Measurements from ENCODE around the gene CCL11.

CCL11 gene

GRCh38 chr17:34257986-34258326 lies 27.6 kb upstream of the CCL11 start:
- no peak for DNase-seq

DNA sequence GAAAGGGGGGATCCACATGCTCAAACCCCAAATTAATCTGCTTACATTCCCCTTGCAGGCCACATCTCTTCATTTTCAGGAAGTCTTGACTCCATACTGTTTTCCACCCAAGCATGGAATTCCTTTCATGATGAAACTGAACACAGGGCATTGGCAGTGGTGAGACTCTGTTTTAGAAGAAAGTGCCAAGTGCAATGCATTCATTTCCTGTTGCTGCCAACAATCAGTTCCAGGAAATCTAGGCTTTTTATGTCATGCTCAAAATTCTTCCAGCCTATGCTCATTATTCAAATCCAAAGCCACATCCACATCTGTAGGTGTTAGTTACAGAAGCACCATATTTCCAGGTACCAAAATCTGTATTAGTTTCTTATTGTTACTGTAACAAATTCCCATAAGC lies 26.4 kb upstream of the CCL11 start:
- no peak for DNase-seq

GRCh38 chr17:34260861-34261260 lies 24.7 kb upstream of the CCL11 start:
- DNase-seq = no peak

GRCh38 chr17:34261568-34262337 lies 23.8 kb upstream of the CCL11 start:
- no peak for DNase-seq

DNA sequence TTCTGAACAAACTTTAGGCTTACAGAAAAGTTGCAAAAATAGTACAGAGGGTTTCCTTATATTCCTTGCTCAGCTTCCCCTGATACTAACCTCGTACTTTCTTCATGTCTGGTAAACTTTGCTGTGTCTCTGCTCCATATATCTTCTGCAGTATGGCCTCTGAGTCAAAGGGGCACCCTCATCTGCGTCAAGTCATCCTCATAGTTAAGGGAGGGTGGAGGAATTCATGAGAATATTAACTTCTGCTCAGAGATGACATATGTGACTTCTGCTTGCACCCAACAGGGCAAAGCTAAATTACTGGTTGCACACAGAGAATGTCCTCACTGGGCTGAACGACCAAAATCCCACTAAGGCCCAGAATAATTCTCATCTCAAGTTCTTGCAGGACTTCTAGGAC lies 19.8 kb upstream of the CCL11 start:
- DNase-seq = no peak

- DNase-seq = no peak
Observed at GRCh38 chr17:34269969-34270368, 15.6 kb upstream of the CCL11 start, which contains the start of gene CCL7. TSS of gene CCL7 (plus strand) at chr17:34270221. CDS start at chr17:34270291, 70 bp downstream.

DNA sequence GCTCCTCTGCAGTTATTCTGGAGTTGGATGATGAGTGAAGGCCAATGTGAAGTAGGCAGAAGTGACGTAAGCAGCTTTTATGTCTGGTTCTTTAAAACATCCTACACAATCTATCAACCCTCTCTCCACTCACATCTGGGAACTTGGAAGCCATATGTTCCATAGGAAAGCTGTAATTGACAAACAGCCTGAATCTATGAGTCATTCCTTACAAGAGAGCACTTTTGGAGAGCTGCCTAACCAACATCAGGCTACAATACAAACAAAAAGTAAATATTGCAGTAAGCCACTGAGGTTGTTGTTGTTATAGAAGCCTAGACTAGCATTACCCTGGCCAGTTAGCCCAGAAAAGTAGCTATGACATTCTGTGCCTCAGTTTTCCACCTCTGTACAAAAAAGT lies 9.7 kb upstream of the CCL11 start:
- peak; percentile 53 for DNase-seq

GRCh38 chr17:34276826-34277225 lies 8.7 kb upstream of the CCL11 start:
- no peak for DNase-seq

DNA sequence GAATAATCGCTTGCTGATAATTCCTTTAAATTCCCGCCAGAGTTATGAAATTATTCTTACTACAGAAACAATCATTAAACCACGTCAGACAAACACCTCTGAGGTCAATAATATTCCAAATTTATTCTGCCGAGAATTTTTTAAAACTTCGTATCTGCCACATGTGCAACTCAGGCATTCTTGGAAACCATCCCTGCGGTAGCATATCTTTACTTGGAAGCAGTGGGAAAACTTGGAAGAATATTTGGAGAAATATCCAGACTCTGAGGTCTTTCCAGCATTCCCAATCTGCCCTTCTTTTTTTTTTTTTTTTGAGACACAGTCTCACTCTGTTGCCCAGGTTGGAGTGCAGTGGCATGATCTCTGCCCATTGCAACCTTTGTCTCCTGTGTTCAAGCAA lies 2.0 kb upstream of the CCL11 start:
- DNase-seq = no peak

DNA sequence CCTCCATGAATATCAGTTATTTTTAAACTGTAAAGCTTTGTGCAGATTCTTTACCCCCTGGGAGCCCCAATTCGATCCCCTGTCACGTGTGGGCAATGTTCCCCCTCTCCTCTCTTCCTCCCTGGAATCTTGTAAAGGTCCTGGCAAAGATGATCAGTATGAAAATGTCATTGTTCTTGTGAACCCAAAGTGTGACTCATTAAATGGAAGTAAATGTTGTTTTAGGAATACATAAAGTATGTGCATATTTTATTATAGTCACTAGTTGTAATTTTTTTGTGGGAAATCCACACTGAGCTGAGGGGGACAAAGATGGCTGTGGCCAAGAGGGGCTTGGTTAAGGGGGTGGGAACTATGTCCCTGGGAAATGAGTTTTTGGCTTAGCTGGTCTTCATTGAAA lies 2.3 kb downstream of the CCL11 start:
- DNase-seq = no peak

DNA sequence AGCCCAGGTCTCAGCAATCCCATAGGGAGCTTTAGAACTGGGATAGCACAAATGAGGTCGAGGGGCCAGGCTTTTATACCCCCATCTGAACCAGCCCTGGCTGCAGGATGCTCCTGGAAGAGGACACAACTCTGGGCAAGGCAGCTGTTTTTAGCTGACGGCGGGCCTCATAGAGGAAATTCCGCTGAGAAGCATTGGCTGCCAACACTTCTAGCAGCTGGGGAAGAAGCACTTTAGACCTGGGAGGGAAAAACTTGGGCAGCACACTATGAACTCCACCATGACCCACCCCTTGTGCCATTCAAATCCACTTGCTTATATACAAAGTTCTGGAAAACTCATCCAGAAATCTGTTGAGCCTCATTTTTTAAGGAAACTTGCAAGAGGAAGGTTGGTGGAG lies 5.0 kb downstream of the CCL11 start:
- DNase-seq = no peak

DNA sequence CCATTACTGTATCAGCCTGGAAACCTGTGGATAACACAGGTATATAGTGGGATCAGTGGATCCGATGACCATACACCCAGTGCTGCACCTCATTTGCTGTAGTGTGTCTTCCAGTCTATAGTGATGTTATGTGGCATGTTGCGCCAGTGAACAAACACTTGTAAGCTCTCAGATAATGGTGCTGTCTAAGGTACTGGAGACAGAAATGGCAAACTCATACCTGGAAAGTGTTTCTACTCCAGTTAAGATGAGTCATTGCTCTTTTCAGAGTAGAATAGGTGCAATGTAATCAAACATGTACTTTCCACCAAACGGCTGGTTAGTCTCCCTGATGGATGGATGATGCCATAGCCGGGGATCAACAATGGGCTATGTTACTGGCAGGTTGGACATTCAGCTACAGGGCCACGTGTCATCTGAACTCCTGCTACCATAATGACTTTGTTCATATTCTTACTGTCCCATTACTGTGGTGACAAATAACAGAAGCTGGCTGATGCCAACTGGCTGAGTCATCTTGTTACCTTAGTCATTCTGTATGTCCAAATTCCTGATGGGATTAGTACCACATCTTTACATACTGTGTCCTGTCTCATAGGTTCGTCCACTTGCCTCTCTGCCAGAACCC lies 6.3 kb downstream of the CCL11 start:
- DNase-seq = no peak

- no peak for DNase-seq
Observed at GRCh38 chr17:34299027-34299426, 13.5 kb downstream of the CCL11 start.

DNA sequence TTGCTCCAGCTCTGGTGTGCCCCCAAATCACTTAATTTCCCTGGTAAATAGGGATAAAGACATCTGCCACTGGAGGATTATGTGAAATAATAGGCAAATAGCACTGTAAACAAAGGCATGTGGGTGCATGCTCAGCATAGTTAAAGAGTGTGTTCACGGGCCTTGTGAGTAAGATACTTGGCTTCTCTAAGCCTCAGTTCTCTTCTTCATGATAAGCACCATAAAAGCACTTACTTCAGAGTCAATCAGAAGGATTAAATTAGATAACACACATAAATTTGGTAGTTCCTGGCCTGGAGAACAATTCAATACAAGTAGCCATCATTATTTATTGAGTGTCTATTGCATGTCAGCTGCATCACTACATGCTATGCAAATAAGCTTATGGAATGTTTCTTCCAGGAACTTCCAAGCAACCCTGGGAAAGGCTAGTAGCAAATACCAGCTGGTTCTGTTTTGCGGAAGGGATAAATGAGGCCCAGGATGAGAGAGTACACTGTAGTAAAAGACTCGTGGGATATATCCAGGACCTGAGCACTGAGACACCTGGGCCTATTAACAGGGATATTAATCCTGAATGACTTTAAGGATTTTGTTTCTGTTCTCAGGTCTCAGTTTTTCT lies 14.5 kb downstream of the CCL11 start:
- DNase-seq = no peak

DNA sequence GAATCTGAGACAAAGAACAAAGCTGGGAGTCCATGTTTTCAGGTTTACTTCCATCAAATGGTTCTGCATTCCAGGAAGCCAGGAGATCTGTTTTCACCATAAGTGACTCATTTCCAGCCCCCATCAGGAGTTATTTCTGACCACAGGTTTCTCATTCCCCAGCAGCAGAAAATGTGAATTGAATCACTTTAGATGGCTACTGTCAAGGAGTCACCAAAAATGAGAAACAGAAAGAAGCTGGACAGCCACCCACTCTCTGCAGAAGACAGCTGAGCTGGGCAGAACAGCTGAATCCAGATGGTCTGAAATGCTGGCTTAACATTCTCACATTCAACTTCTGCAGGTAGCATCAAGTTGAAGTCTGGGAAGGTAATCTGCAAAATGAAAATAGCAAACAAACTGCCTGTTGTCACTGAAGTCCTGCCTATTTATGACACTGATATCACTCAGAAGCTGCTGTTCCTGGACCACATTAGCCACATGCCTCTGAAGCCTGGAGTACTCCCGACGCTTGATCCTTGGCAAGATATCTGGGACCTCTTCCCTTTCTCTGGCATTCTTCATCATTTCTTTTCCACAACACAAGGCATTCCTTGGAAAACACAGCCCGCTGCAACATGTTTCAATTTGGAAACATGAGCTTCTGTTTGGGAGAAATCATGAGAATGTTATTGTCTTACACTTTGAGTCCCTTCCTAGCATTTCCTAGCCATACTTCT lies 15.3 kb downstream of the CCL11 start:
- no peak for DNase-seq

GRCh38 chr17:34301986-34302385 lies 16.4 kb downstream of the CCL11 start:
- DNase-seq = no peak

GRCh38 chr17:34302636-34303035 lies 17.1 kb downstream of the CCL11 start:
- DNase-seq = no peak

- DNase-seq = no peak
Observed at GRCh38 chr17:34303606-34304005, 18.1 kb downstream of the CCL11 start.

DNA sequence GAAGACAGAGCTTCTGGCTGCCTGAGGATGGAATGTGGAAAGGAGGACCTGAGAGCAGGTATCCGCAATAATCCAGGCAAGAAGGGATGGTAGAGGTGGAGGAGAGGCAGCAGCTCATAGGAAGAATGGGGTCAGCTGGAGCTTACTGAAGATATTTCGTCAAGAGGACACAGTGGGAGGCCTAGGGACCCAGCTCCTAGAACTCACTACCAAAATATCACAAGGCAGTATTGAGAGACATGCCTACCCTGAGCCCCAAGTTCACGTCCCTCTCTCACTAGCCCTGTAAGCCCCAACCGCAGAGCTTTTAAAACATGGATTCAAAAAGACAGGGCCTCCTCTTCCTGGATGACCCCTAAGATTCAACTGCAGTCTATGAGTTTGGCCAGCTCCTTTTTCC lies 19.5 kb downstream of the CCL11 start:
- no peak for DNase-seq

GRCh38 chr17:34305606-34306005 lies 20.1 kb downstream of the CCL11 start:
- DNase-seq = no peak

GRCh38 chr17:34306466-34306865 lies 20.9 kb downstream of the CCL11 start:
- no peak for DNase-seq

DNA sequence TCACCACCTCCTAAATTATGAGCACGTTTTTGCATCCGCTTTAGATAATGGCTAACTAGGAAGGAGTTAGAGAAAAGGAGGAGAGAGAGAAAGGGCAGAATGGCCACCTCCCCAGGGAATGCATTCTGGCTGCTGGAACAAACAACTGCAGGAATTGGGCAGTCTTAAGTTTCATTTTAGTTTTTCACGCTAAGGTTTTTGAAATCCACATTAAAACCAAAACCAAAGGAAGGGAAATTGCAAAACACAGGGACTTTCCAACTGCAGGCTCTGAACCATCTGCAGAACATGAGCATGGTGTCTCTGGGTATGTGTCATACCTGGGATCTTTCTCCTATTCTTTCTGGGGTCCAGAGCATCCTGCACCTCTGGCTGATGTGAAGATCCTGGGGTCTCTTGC lies 21.6 kb downstream of the CCL11 start:
- DNase-seq = no peak

- DNase-seq = no peak
Observed at GRCh38 chr17:34308371-34308770, 22.8 kb downstream of the CCL11 start.

GRCh38 chr17:34311291-34311690 lies 25.7 kb downstream of the CCL11 start:
- no peak for DNase-seq

All from NCI-H345 (cell line).